Psoas muscle (tissue), 8 donors: ENCODE results near the gene CFAP74. TPM values are rescaled to one million over a fixed set of nuclear protein-coding genes. Genes with fewer than 3 reads are reported as not detected.

ENCODE experiments used
- ATAC-seq, 4 donors: fragments of 200-7000 bp; cut with Tn5 transposase; one replicate each; pipeline ENCODE4 v1.9.1; 2020; ENCODE audit warnings: moderate library complexity in 3 of 4, mild to moderate bottlenecking in 2 of 4
- DNase-seq, 2 donors: peaks; one replicate each; pipeline ENCODE4 v3.0.0-alpha.2; 2020
- H3K27ac ChIP-seq: fragments of 200-600 bp; one replicate; pipeline ENCODE4 v1.8.0; 2022
- H3K27me3 ChIP-seq, 3 donors: fragments of 200-600 bp in 1 of 3; one replicate each; pipeline versions ENCODE4 v1.6.1 to v1.8.0; 2013 to 2022; ENCODE audit warnings: low read length in 2 of 3, mild to moderate bottlenecking in 2 of 3, moderate library complexity in 1 of 3; ENCODE audit not compliant: insufficient read depth in 3 of 3
- H3K36me3 ChIP-seq, 2 donors: fragments of 200-600 bp in 1 of 2; one replicate each; pipeline versions ENCODE4 v1.6.1 to v1.8.0; 2013 to 2022; ENCODE audit warnings: low read depth in 1 of 2, mild to moderate bottlenecking in 1 of 2, moderate library complexity in 1 of 2; ENCODE audit not compliant: insufficient read depth in 1 of 2
- H3K4me1 ChIP-seq: fragments of 200-600 bp; one replicate; pipeline ENCODE4 v1.8.0; 2022
- H3K4me3 ChIP-seq: fragments of 200-600 bp; one replicate; pipeline ENCODE4 v1.8.0; 2022; ENCODE audit warnings: mild to moderate bottlenecking
- H3K9me3 ChIP-seq: fragments of 200-600 bp; one replicate; pipeline ENCODE4 v1.8.0; 2022
- CTCF ChIP-seq: fragments of 200-600 bp; IDR thresholded peaks from one replicate; pipeline ENCODE4 v1.8.0; 2022; ENCODE audit warnings: antibody characterized with exemption
- WGBS, 3 donors: extraction: QIAGEN DNeasy Blood & Tissue Kit; methylation state at CpG; one replicate each; pipeline versions ENCODE4 v1.1.6 to v1.1.7; 2013; 5-methylcytosine and 5-hydroxymethylcytosine counted together
- intact Hi-C, 2 donors: fragments of 100-400 bp; cut with DNase I; formaldehyde crosslinking; loops; one replicate each; pipeline versions ENCODE4 v1.11.0 to v1.14.2; 2022
- polyA plus RNA-seq, 3 donors: library from polyadenylated mRNA; stranded (reverse); fragments of 200-250 nt; gene quantifications; one replicate each; pipeline ENCODE4 v1.2.3, GENCODE V29; 2013
- total RNA-seq, 4 donors: library from RNA; stranded (reverse); fragmentation: NEBNext Ultra II Directional in 2 of 4; extraction: Animal tissue kit (Norgen Biotek cat#: 25700) in 2 of 4; gene quantifications; one replicate each; pipeline versions ENCODE4 v1.2.1 to v1.2.4, GENCODE V29; 2021 to 2023
- donor health status: healthy with polysubstance abuse.
- donor health status: DM: no; HTN: no; CAD: no; lungs with moderate emphysema.
- donor health status: Bipolar disorder and iron deficiency.
- donor health status: healthy.
- donor health status: DM: yes; HTN: yes; CAD: no.
- donor health status: DM: no; HTN: no; CAD: no.
- donor health status: DM: no; HTN: no; CAD: no.
- donor health status: DM: yes; HTN: yes; CAD: no.

The CFAP74 gene
- total and polyA plus RNA-seq, 7 donors, result 0.01 to 0.05 TPM; not detected in 5

- Histone ChIP-seq H3K36me3 (no peaks in the 10 kb centered on the region), H3K4me3 (no peak overlapping the region), H3K27ac (no peak overlapping the region), H3K9me3 (no peaks in the 10 kb centered on the region), H3K27me3 (peaks cover 0 to 90% (median 15%) of the 10 kb centered on the region in 3 donors), H3K4me1 (no peaks in the 10 kb centered on the region)
- WGBS, 3 donors, result 52 to 57% (median 56%) methylated on average over 12 of the region's 12 CpGs
- ATAC-seq, result no peak
- no peak for TF ChIP-seq CTCF
- DNase-seq, result no peak
- intact Hi-C loops, result no loop called here
Observed at GRCh38 chr1:1959459-1959839, 44.1 kb downstream of the CFAP74 start.

GRCh38 chr1:1958071-1958541, 45.5 kb downstream of the CFAP74 start:
- intact Hi-C loops, result no loop called here
- 69 to 80% (median 73%) methylated on average over 29 of the region's 29 CpGs for WGBS, 3 donors
- no peaks in the 10 kb centered on the region for H3K9me3 ChIP-seq
- no peak overlapping the region for H3K4me3 ChIP-seq
- DNase-seq (peak in 1 of 2 donors; percentile 20), ATAC-seq (no peak)
- H3K4me1 ChIP-seq, result no peaks in the 10 kb centered on the region
- no peak for TF ChIP-seq CTCF
- H3K36me3 ChIP-seq, result no peaks in the 10 kb centered on the region
- peaks cover 0 to 76% (median 13%) of the 10 kb centered on the region in 3 donors for H3K27me3 ChIP-seq
- no peak overlapping the region for H3K27ac ChIP-seq

GRCh38 chr1:1957533-1957961, 46.0 kb downstream of the CFAP74 start:
- Histone ChIP-seq H3K4me3 (no peak overlapping the region), H3K4me1 (no peaks in the 10 kb centered on the region), H3K36me3 (no peaks in the 10 kb centered on the region), H3K27me3 (peaks cover 0 to 71% (median 12%) of the 10 kb centered on the region in 3 donors), H3K27ac (no peak overlapping the region), H3K9me3 (no peaks in the 10 kb centered on the region)
- intact Hi-C loops, result no loop called here
- 67 to 72% (median 71%) methylated on average over 22 of the region's 22 CpGs for WGBS, 3 donors
- TF ChIP-seq CTCF, result no peak
- DNase-seq (no peak), ATAC-seq (no peak)

- no peak for DNase-seq
- intact Hi-C loops, result no loop called here
- TF ChIP-seq CTCF, result no peak
Observed at GRCh38 chr1:1956586-1957532, 46.7 kb downstream of the CFAP74 start.

More at GRCh38 chr1:1956586-1957532, 46.7 kb downstream of the CFAP74 start:
- Histone ChIP-seq H3K4me1 (no peaks in the 10 kb centered on the region), H3K27me3 (peaks cover 0 to 65% (median 11%) of the 10 kb centered on the region in 3 donors), H3K9me3 (no peaks in the 10 kb centered on the region), H3K36me3 (no peaks in the 10 kb centered on the region), H3K27ac (no peak overlapping the region), H3K4me3 (no peak overlapping the region)
- no peak for ATAC-seq
- WGBS, 3 donors, result 87 to 91% (median 88%) methylated on average over 38 of the region's 38 CpGs
